MM.1S (cell line): ENCODE results near the gene RAB11FIP5.

Experiments used
- CTCF ChIP-seq: fragments of 300-600 bp; sonication (generic); IDR thresholded peaks from 2 replicates; pipeline ENCODE4 v1.5.1; 2016; ENCODE audit warnings: antibody characterized with exemption, low read length, mixed read lengths
- EZH2 ChIP-seq: fragments of 300-600 bp; sonication (generic); optimal IDR thresholded peaks from 2 replicates; pipeline ENCODE3; 2017; ENCODE audit warnings: low read depth, mild to moderate bottlenecking, antibody characterized with exemption, low read length, mixed read lengths

- TF ChIP-seq CTCF: no peak
- TF ChIP-seq EZH2: no peak
These were observed 78.9 kb downstream of the RAB11FIP5 start for GRCh38 chr2:73033766-73034381.
